HCT116 (cell line): ENCODE measurements around the gene HMX1. TPM values are rescaled to one million over a fixed set of nuclear protein-coding genes. Genes with fewer than 3 reads are reported as not detected.

Experiments
- ATAC-seq: fragments of 200-7000 bp; cut with Tn5 transposase; 2 replicates; pipeline ENCODE4 v1.9.1; 2020; ENCODE audit warnings: mild to moderate bottlenecking, moderate library complexity
- BruUV-seq: library from RNA; stranded (reverse); fragments of 400-500 nt; replicated peaks from 2 replicates; lab custom pipeline; 2021; lab: Mats Ljungman, UMichigan
- CTCF ChIA-PET: fragments of 300-600 bp; sonication (Branson Sonifier 250); formaldehyde crosslinking; loops from one replicate; lab custom pipeline; 2021; ENCODE audit warnings: antibody characterized with exemption; lab: Charles Lee
- POLR2A ChIA-PET: fragments of 300-600, 350-600 bp; sonication (Branson Sonifier 250); formaldehyde crosslinking; loops from one replicate; lab custom pipeline; 2021; ENCODE audit warnings: antibody characterized with exemption; lab: Charles Lee
- RAD21 ChIA-PET, 2 experiments: fragments of 300-600 bp; sonication (Branson Sonifier 250); formaldehyde crosslinking; loops; one replicate each; lab custom pipeline; 2023; ENCODE audit warnings: low total read pairs in 2 of 2; ENCODE audit not compliant: uncharacterized antibody in 2 of 2, unreplicated experiment in 2 of 2, low non-redundant PET in 1 of 2; lab: Charles Lee
- DNase-seq: peaks from one replicate; pipeline ENCODE4 v3.0.0-alpha.2; 2010; ENCODE audit warnings: low read depth, low spot score
- H2AFZ ChIP-seq: fragments of 200-600 bp; shearing (Covaris generic), sonication (generic); 2 replicates; pipeline ENCODE4 v1.6.1; 2017; ENCODE audit warnings: low read depth, mixed run types, mixed read lengths, antibody characterized with exemption, low read length; ENCODE audit not compliant: poor library complexity, severe bottlenecking
- H3K27ac ChIP-seq: 2 replicates; pipeline ENCODE4 v1.5.1; 2012; ENCODE audit warnings: low read depth, low read length
- H3K27me3 ChIP-seq: fragments of 200-600 bp; sonication (generic); 2 replicates; pipeline ENCODE4 v1.6.1; 2016; ENCODE audit warnings: mixed run types, low read length, mixed read lengths; ENCODE audit not compliant: insufficient read depth
- H3K36me3 ChIP-seq, 2 experiments: fragments of 200-500 bp in 1 of 2; fragments of 200-600 bp in 1 of 2; sonication (Bioruptor generic) in 1 of 2; sonication (generic) in 1 of 2; 2 replicates each; pipeline versions ENCODE4 v1.5.1 to v1.6.1; 2014 to 2016; ENCODE audit warnings: low read length in 2 of 2, inconsistent platforms in 1 of 2, mixed read lengths in 1 of 2, mixed run types in 1 of 2; ENCODE audit not compliant: insufficient read depth in 2 of 2, control insufficient read depth in 1 of 2
- H3K4me1 ChIP-seq, 2 experiments: fragments of 200-600 bp in 1 of 2; sonication (generic) in 1 of 2; 2 replicates each; pipeline versions ENCODE4 v1.5.1 to v1.6.1; 2012 to 2017; ENCODE audit warnings: low read length in 2 of 2, inconsistent platforms in 1 of 2, mild to moderate bottlenecking in 1 of 2, mixed read lengths in 1 of 2, mixed run types in 1 of 2, moderate library complexity in 1 of 2; ENCODE audit not compliant: insufficient read depth in 2 of 2, control insufficient read depth in 1 of 2
- H3K4me2 ChIP-seq: fragments of 200-600 bp; sonication (generic); 2 replicates; pipeline ENCODE4 v1.6.1; 2017; ENCODE audit warnings: mixed run types, low read length, mixed read lengths
- H3K4me3 ChIP-seq, 2 experiments: fragments of 200-600 bp in 1 of 2; sonication (generic) in 1 of 2; replicated peaks in 1 of 2; 2 replicates each; pipeline ENCODE4 v1.5.1; 2011 to 2016; ENCODE audit warnings: low read length in 2 of 2, control low read depth in 1 of 2, low read depth in 1 of 2, mild to moderate bottlenecking in 1 of 2, mixed read lengths in 1 of 2, mixed run types in 1 of 2
- H3K79me2 ChIP-seq: fragments of 200-600 bp; sonication (generic); 2 replicates; pipeline ENCODE4 v1.6.1; 2017; ENCODE audit warnings: mild to moderate bottlenecking, mixed run types, low read length, moderate library complexity, mixed read lengths; ENCODE audit not compliant: insufficient read depth
- H3K9ac ChIP-seq: fragments of 200-600 bp; sonication (generic); 2 replicates; pipeline ENCODE4 v1.6.1; 2016; ENCODE audit warnings: low read length, mixed read lengths
- H3K9me2 ChIP-seq: fragments of 200-600 bp; sonication (generic), shearing (Covaris generic); 2 replicates; pipeline ENCODE4 v1.6.1; 2017; ENCODE audit warnings: mixed run types, mild to moderate bottlenecking, moderate library complexity; ENCODE audit not compliant: insufficient read depth
- H3K9me3 ChIP-seq, 2 experiments: fragments of 200-500 bp in 1 of 2; fragments of 200-600 bp in 1 of 2; sonication (Bioruptor generic) in 1 of 2; sonication (generic) in 1 of 2; 2 replicates each; pipeline ENCODE4 v1.6.1; 2014 to 2017; ENCODE audit warnings: low read length in 2 of 2, mixed read lengths in 2 of 2, inconsistent platforms in 1 of 2, low read depth in 1 of 2, mild to moderate bottlenecking in 1 of 2, mixed run types in 1 of 2, moderate library complexity in 1 of 2; ENCODE audit not compliant: control insufficient read depth in 1 of 2, insufficient read depth in 1 of 2
- H4K20me1 ChIP-seq: fragments of 200-600 bp; sonication (generic), shearing (Covaris generic); 2 replicates; pipeline ENCODE4 v1.6.1; 2017; ENCODE audit warnings: mixed run types, mild to moderate bottlenecking, moderate library complexity; ENCODE audit not compliant: insufficient read depth
- CEBPB ChIP-seq: IDR thresholded peaks from 2 replicates; pipeline ENCODE4 v1.6.1; 2012; ENCODE audit warnings: low read depth
- CTCF ChIP-seq, 3 experiments: fragments of 200-600 bp in 1 of 3; sonication (generic) in 1 of 3; IDR thresholded peaks in 2 of 3; conservative IDR thresholded peaks in 1 of 3; 2 replicates each; pipeline ENCODE4 v1.5.1; 2012 to 2017; ENCODE audit warnings: low read depth in 2 of 3, low read length in 2 of 3, antibody characterized with exemption in 1 of 3, borderline replicate concordance in 1 of 3, control low read depth in 1 of 3, mild to moderate bottlenecking in 1 of 3, mixed read lengths in 1 of 3, mixed run types in 1 of 3, moderate library complexity in 1 of 3; ENCODE audit not compliant: insufficient read depth in 1 of 3
- EGR1 ChIP-seq: IDR thresholded peaks from 2 replicates; pipeline ENCODE4 v1.6.1; 2012; ENCODE audit warnings: low read depth
- ELF1 ChIP-seq: IDR thresholded peaks from 2 replicates; pipeline ENCODE4 v1.6.1; 2012; ENCODE audit warnings: low read depth, borderline replicate concordance
- EZH2 ChIP-seq: fragments of 200-600 bp; sonication (generic); IDR thresholded peaks from 2 replicates; pipeline ENCODE4 v1.6.1; 2017; ENCODE audit warnings: antibody characterized with exemption, mixed run types
- EZH2phosphoT487 ChIP-seq: fragments of 200-600 bp; IDR thresholded peaks from 2 replicates; pipeline ENCODE4 v1.6.1; 2018; ENCODE audit warnings: antibody characterized with exemption, borderline replicate concordance
- FOSL1 ChIP-seq: IDR thresholded peaks from 2 replicates; pipeline ENCODE4 v1.6.1; 2012; ENCODE audit warnings: low read depth
- JUND ChIP-seq: IDR thresholded peaks from 2 replicates; pipeline ENCODE4 v1.6.1; 2012
- MAX ChIP-seq: IDR thresholded peaks from 2 replicates; pipeline ENCODE4 v1.6.1; 2012
- POLR2A ChIP-seq: IDR thresholded peaks from 2 replicates; pipeline ENCODE4 v1.7.0; 2011; ENCODE audit warnings: borderline replicate concordance; ENCODE audit not compliant: insufficient read depth, insufficient read length; ENCODE audit errors: extremely low read depth
- RAD21 ChIP-seq: IDR thresholded peaks from 2 replicates; pipeline ENCODE4 v1.6.1; 2012; ENCODE audit warnings: low read depth, mild to moderate bottlenecking
- REST ChIP-seq: IDR thresholded peaks from 2 replicates; pipeline ENCODE4 v1.6.1; 2012; ENCODE audit warnings: low read depth
- SIN3A ChIP-seq: IDR thresholded peaks from 2 replicates; pipeline ENCODE4 v1.6.1; 2012; ENCODE audit warnings: low read depth
- SP1 ChIP-seq: IDR thresholded peaks from 2 replicates; pipeline ENCODE4 v1.6.1; 2012; ENCODE audit warnings: low read depth
- SRF ChIP-seq: IDR thresholded peaks from 2 replicates; pipeline ENCODE4 v1.6.1; 2012; ENCODE audit warnings: low read depth
- TCF7L2 ChIP-seq: IDR thresholded peaks from 2 replicates; pipeline ENCODE4 v1.7.0; 2011; ENCODE audit warnings: borderline replicate concordance, inconsistent platforms; ENCODE audit not compliant: insufficient read depth, insufficient read length; ENCODE audit errors: extremely low read depth
- YY1 ChIP-seq: IDR thresholded peaks from 2 replicates; pipeline ENCODE4 v1.6.1; 2011; ENCODE audit warnings: low read length, low read depth, moderate library complexity, mild to moderate bottlenecking; ENCODE audit not compliant: insufficient replicate concordance; ENCODE audit errors: extremely low read depth
- ZBTB33 ChIP-seq: IDR thresholded peaks from 2 replicates; pipeline ENCODE4 v1.6.1; 2011; ENCODE audit warnings: mild to moderate bottlenecking, low read length, moderate library complexity; ENCODE audit not compliant: insufficient replicate concordance; ENCODE audit errors: extremely low read depth
- ZFX ChIP-seq: fragments of 450-650 bp; IDR thresholded peaks from 2 replicates; pipeline ENCODE4 v1.6.1; 2017
- intact Hi-C: fragments of 100-400 bp; cut with micrococcal nuclease; formaldehyde crosslinking; loops from 2 replicates; pipeline ENCODE4 v1.10.0; 2022
- total RNA-seq: library from RNA; stranded (reverse); gene quantifications from one replicate; pipeline ENCODE4 v1.2.1, GENCODE V29; 2021; ENCODE audit not compliant: unreplicated experiment

Gene HMX1
- total RNA-seq, 1 experiment from 2014 or later = 0.39 TPM

- ATAC-seq = no peak
These were observed 21.1 kb upstream of the HMX1 start for GRCh38 chr4:8892556-8893226.

More at GRCh38 chr4:8892556-8893226, 21.1 kb upstream of the HMX1 start:
- RAD21 ChIA-PET = no interaction called here
- POLR2A ChIA-PET = no interaction called here
- TF ChIP-seq POLR2A (no peak), EZH2phosphoT487 (no peak), CTCF (IDR thresholded peaks at IDR 0.05 in 2 of 3, conservative IDR thresholded peaks at IDR 0.05 in 1 of 3; ENCODE audit: borderline replicate concordance in 1 of 3, insufficient read depth in 1 of 3, low read depth in 2 of 3, low read length in 2 of 3) (no peak), SRF (no peak), EZH2 (no peak), FOSL1 (no peak), ELF1 (no peak), JUND (no peak), ZBTB33 (no peak), SP1 (no peak), EGR1 (no peak), SIN3A (no peak), ZFX (no peak), YY1 (no peak), CEBPB (no peak), TCF7L2 (no peak), RAD21 (no peak), MAX (no peak), REST (no peak)
- DNase-seq = no peak
- H2AFZ ChIP-seq = no peak overlapping the region
- CTCF ChIA-PET = no interaction called here
- no peaks in the 10 kb centered on the region for H3K36me3 ChIP-seq
- BruUV-seq = no TSS peak
- intact Hi-C loops = no loop called here
- H3K4me2 ChIP-seq = no peak overlapping the region
- peaks cover 0 to 3% of the 10 kb centered on the region in 2 experiments; a peak in 1 of 4 replicates for H3K4me1 ChIP-seq
- no peaks in the 10 kb centered on the region for H3K79me2 ChIP-seq
- H3K4me3 ChIP-seq = no peak overlapping the region
- no peaks in the 10 kb centered on the region for H3K9me3 ChIP-seq
- no peak overlapping the region for H3K27ac ChIP-seq
- H3K27me3 ChIP-seq = no peaks in the 10 kb centered on the region
- no peak overlapping the region for H3K9ac ChIP-seq
- no peaks in the 10 kb centered on the region for H3K9me2 ChIP-seq
- no peaks in the 10 kb centered on the region for H4K20me1 ChIP-seq
